ENCODE measurements around the gene ACY1.

The ACY1 gene

GRCh38 chr3:51966486-51966885, 16.8 kb upstream of the ACY1 start:
- no peak for DNase-seq

- no peak for DNase-seq
These were observed 16.4 kb upstream of the ACY1 start for GRCh38 chr3:51966922-51967383.

GRCh38 chr3:51967384-51968169, 15.8 kb upstream of the ACY1 start, which contains the start of gene PCBP4:
TSS of gene PCBP4 (minus strand) at chr3:51967454. CDS start at chr3:51961240, 6,214 bp downstream.
- peak; percentile 51 for DNase-seq

GRCh38 chr3:51968170-51968775, 15.1 kb upstream of the ACY1 start:
- no peak for DNase-seq

- DNase-seq, result no peak
These were observed 14.3 kb upstream of the ACY1 start for GRCh38 chr3:51968883-51969678.

- DNase-seq, result no peak
These were observed 13.5 kb upstream of the ACY1 start for GRCh38 chr3:51969841-51970240.

GRCh38 chr3:51970606-51971300, 12.6 kb upstream of the ACY1 start:
- no peak for DNase-seq

GRCh38 chr3:51971350-51971749, 12.0 kb upstream of the ACY1 start:
- no peak for DNase-seq

GRCh38 chr3:51974277-51974962, 8.9 kb upstream of the ACY1 start:
- DNase-seq, result no peak

GRCh38 chr3:51974963-51975851, 8.1 kb upstream of the ACY1 start, which contains the start of gene ABHD14A:
TSS of gene ABHD14A (plus strand) at chr3:51975064. CDS start at chr3:51975136, 72 bp downstream.
- DNase-seq, result peak; percentile 78

- DNase-seq, result peak; percentile 81
These were observed 7.3 kb upstream of the ACY1 start for GRCh38 chr3:51975852-51976549.

- DNase-seq, result no peak
These were observed 5.7 kb upstream of the ACY1 start for GRCh38 chr3:51977446-51978142.

GRCh38 chr3:51978143-51978502, 5.2 kb upstream of the ACY1 start:
- no peak for DNase-seq

- no peak for DNase-seq
These were observed 3.1 kb upstream of the ACY1 start for GRCh38 chr3:51980253-51980652.

- DNase-seq, result peak; percentile 74
These were observed 940 bp upstream of the ACY1 start for GRCh38 chr3:51982352-51982837.

- no peak for DNase-seq
These were observed 388 bp downstream of the ACY1 start for GRCh38 chr3:51983578-51984268.

- no peak for DNase-seq
These were observed 923 bp downstream of the ACY1 start for GRCh38 chr3:51984269-51984647.

GRCh38 chr3:51985063-51985462, 1.7 kb downstream of the ACY1 start:
- DNase-seq, result no peak
